ENCODE results near the gene COL24A1. TPM values are rescaled to one million over a fixed set of nuclear protein-coding genes. Genes with fewer than 3 reads are reported as not detected.

The COL24A1 gene
- total RNA-seq, 1 donor from 2014 or later = not detected

GRCh38 chr1:86062453-86062852 is 94.1 kb downstream of the COL24A1 start:
- POLR2A ChIA-PET = no interaction called here
- ATAC-seq (ENCODE audit: low read depth) (no peak), DNase-seq (no peak)
- Mint-ChIP-seq H3K27ac (no peak overlapping the region), H3K4me3 (no peak overlapping the region), H3K4me1 (no peaks in the 10 kb centered on the region), H3K27me3 (no peaks in the 10 kb centered on the region), H3K9me3 (no peaks in the 10 kb centered on the region), H3K36me3 (ENCODE audit: low read depth) (no peaks in the 10 kb centered on the region)
- TF ChIP-seq, protein P1, sequence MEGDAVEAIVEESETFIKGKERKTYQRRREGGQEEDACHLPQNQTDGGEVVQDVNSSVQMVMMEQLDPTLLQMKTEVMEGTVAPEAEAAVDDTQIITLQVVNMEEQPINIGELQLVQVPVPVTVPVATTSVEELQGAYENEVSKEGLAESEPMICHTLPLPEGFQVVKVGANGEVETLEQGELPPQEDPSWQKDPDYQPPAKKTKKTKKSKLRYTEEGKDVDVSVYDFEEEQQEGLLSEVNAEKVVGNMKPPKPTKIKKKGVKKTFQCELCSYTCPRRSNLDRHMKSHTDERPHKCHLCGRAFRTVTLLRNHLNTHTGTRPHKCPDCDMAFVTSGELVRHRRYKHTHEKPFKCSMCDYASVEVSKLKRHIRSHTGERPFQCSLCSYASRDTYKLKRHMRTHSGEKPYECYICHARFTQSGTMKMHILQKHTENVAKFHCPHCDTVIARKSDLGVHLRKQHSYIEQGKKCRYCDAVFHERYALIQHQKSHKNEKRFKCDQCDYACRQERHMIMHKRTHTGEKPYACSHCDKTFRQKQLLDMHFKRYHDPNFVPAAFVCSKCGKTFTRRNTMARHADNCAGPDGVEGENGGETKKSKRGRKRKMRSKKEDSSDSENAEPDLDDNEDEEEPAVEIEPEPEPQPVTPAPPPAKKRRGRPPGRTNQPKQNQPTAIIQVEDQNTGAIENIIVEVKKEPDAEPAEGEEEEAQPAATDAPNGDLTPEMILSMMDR (IDR thresholded peaks at IDR 0.05) = no peak
- intact Hi-C loops (cut with micrococcal nuclease) = no loop called here
- CTCF ChIA-PET = no interaction called here

DNA sequence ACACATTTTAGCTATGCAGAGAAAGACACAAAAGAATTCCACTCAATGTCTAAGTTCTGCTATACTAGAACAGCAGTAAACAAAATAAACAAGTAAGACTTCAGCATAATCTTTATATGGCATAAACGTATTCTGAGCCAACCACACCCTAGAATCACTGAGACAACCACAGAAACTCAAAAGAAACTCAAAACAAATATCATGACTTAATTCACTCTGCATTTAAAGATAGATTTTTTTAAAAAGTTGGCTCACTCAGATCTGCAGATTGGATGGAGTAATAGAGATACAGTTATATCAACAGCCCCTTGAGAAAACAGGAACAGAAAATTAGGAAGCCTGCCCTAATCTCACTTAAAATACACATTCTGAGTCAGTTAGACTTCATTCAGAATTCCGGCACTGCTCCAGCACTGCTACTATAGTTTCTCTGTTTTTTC is 95.0 kb downstream of the COL24A1 start:
- Mint-ChIP-seq H3K27me3 (no peaks in the 10 kb centered on the region), H3K27ac (no peak overlapping the region), H3K36me3 (ENCODE audit: low read depth) (no peaks in the 10 kb centered on the region), H3K9me3 (no peaks in the 10 kb centered on the region), H3K4me3 (no peak overlapping the region), H3K4me1 (no peaks in the 10 kb centered on the region)
- TF ChIP-seq, protein P1 (IDR thresholded peaks at IDR 0.05) = no peak
- intact Hi-C loops (cut with micrococcal nuclease) = no loop called here
- POLR2A ChIA-PET = no interaction called here
- CTCF ChIA-PET = no interaction called here
- no peak for DNase-seq
- no peak for ATAC-seq (ENCODE audit: low read depth)

DNA sequence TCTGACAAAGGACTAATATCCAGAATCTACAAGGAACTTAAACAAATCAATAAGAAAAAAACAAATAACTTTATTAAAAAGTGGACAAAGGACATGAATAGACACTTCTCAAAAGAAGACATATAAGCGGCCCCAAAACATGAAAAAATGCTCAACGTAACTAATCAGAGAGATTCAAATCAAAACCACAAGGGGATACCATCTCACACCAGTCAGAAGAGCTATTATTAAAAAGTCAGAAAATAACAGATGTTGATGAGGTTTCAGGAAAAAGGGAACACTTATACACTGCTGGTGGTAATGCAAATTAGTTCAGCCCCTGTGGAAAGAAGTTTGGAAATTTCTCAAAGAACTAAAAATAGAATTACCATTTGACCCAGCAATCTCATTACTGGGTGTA is 102.2 kb downstream of the COL24A1 start:
- ATAC-seq (ENCODE audit: low read depth) (no peak), DNase-seq (no peak)
- TF ChIP-seq, protein P1 (IDR thresholded peaks at IDR 0.05) = no peak
- Mint-ChIP-seq H3K9me3 (no peaks in the 10 kb centered on the region), H3K27me3 (no peaks in the 10 kb centered on the region), H3K36me3 (ENCODE audit: low read depth) (no peaks in the 10 kb centered on the region), H3K27ac (no peak overlapping the region), H3K4me1 (no peaks in the 10 kb centered on the region), H3K4me3 (no peak overlapping the region)
- intact Hi-C loops (cut with micrococcal nuclease) = no loop called here
- ChIA-PET CTCF (no interaction called here), POLR2A (no interaction called here)

GRCh38 chr1:86052948-86053698 is 103.4 kb downstream of the COL24A1 start:
- no peaks in the 10 kb centered on the region for H3K9me3 Mint-ChIP-seq
- H3K4me1 Mint-ChIP-seq = no peaks in the 10 kb centered on the region
- TF ChIP-seq, protein P1 (IDR thresholded peaks at IDR 0.05) = no peak
- H3K27ac Mint-ChIP-seq = no peak overlapping the region
- POLR2A ChIA-PET = no interaction called here
- CTCF ChIA-PET = no interaction called here
- H3K4me3 Mint-ChIP-seq = no peak overlapping the region
- no peak for DNase-seq
- ATAC-seq (ENCODE audit: low read depth) = no peak
- H3K27me3 Mint-ChIP-seq = no peaks in the 10 kb centered on the region
- intact Hi-C loops (cut with micrococcal nuclease) = no loop called here
- no peaks in the 10 kb centered on the region for H3K36me3 Mint-ChIP-seq (ENCODE audit: low read depth)

- intact Hi-C loops (cut with micrococcal nuclease) = no loop called here
Observed at GRCh38 chr1:86035101-86035500, 121.5 kb downstream of the COL24A1 start.

More at GRCh38 chr1:86035101-86035500, 121.5 kb downstream of the COL24A1 start:
- TF ChIP-seq, protein P1 (IDR thresholded peaks at IDR 0.05) = no peak
- ChIA-PET POLR2A (no interaction called here), CTCF (no interaction called here)
- no peak for ATAC-seq (ENCODE audit: low read depth)
- Mint-ChIP-seq H3K36me3 (ENCODE audit: low read depth) (no peaks in the 10 kb centered on the region), H3K9me3 (no peaks in the 10 kb centered on the region), H3K27ac (no peak overlapping the region), H3K27me3 (no peaks in the 10 kb centered on the region), H3K4me1 (no peaks in the 10 kb centered on the region), H3K4me3 (no peak overlapping the region)
- no peak for DNase-seq
